Type B pancreatic cell (in vitro differentiated cells): Measurements from ENCODE around the gene PPP1R13B. TPM values are rescaled to one million over a fixed set of nuclear protein-coding genes. Genes with fewer than 3 reads are reported as not detected.
A peak's percentile ranks its signal among the peaks of the same experiment; 100 is the strongest.

Experiments used
- DNase-seq: peaks from one replicate; pipeline ENCODE4 v3.0.0; 2021; ENCODE audit warnings: mixed read lengths; ENCODE audit not compliant: unreplicated experiment; ENCODE audit errors: extremely low spot score
- H3K27ac Mint-ChIP-seq: 2 replicates; pipeline ENCODE4 v1.8.0; 2021; ENCODE audit warnings: mild to moderate bottlenecking, mixed read lengths
- H3K27me3 Mint-ChIP-seq: 2 replicates; pipeline ENCODE4 v1.8.0; 2021; ENCODE audit warnings: mixed read lengths
- H3K36me3 Mint-ChIP-seq: 2 replicates; pipeline ENCODE4 v1.8.0; 2021; ENCODE audit warnings: mixed read lengths
- H3K4me1 Mint-ChIP-seq: one replicate; pipeline ENCODE4 v1.8.0; 2021; ENCODE audit warnings: mixed read lengths; ENCODE audit not compliant: unreplicated experiment
- H3K4me3 Mint-ChIP-seq: 2 replicates; pipeline ENCODE4 v1.8.0; 2021; ENCODE audit warnings: mild to moderate bottlenecking, mixed read lengths
- H3K9me3 Mint-ChIP-seq: 2 replicates; pipeline ENCODE4 v1.8.0; 2021; ENCODE audit warnings: mixed read lengths
- CTCF ChIP-seq: fragments of 200-600 bp; sonication (generic); conservative IDR thresholded peaks from 2 replicates; pipeline ENCODE4 v1.5.0; 2021; ENCODE audit warnings: antibody characterized with exemption, mild to moderate bottlenecking
- total RNA-seq: library from RNA; stranded (reverse); gene quantifications from 2 replicates; pipeline ENCODE4 v1.2.1, GENCODE V29; 2021; ENCODE audit warnings: low replicate concordance

PPP1R13B gene
- total RNA-seq, 1 donor from 2014 or later = 20.4 TPM

- Mint-ChIP-seq H3K27ac (peak overlapping the region; percentile 78), H3K27me3 (peaks cover 3% of the 10 kb centered on the region), H3K4me1 (peaks cover 47% of the 10 kb centered on the region), H3K4me3 (peak overlapping the region; percentile 88), H3K36me3 (peaks cover 3% of the 10 kb centered on the region), H3K9me3 (no peaks in the 10 kb centered on the region)
- TF ChIP-seq CTCF = no peak
- DNase-seq = no peak
These were observed 130.4 kb downstream of the PPP1R13B start for GRCh38 chr14:103716899-103717411.

GRCh38 chr14:103716091-103716801, 131.1 kb downstream of the PPP1R13B start:
- Mint-ChIP-seq H3K4me1 (peaks cover 42% of the 10 kb centered on the region), H3K27ac (peak overlapping the region; percentile 78), H3K27me3 (peaks cover 3% of the 10 kb centered on the region), H3K4me3 (peak overlapping the region; percentile 88), H3K36me3 (peaks cover 3% of the 10 kb centered on the region), H3K9me3 (no peaks in the 10 kb centered on the region)
- no peak for DNase-seq
- no peak for TF ChIP-seq CTCF

- peak within 1 kb of the TSS; percentile 96 for H3K4me3 Mint-ChIP-seq
- H3K27me3 Mint-ChIP-seq = peaks cover 3% of the 10 kb centered on the region
- no peaks in the 10 kb centered on the region for H3K9me3 Mint-ChIP-seq
- DNase-seq = peak; percentile 100
- no peak for TF ChIP-seq CTCF
- peaks cover 42% of the 10 kb centered on the region for H3K4me1 Mint-ChIP-seq
- peak within 1 kb of the TSS; percentile 94 for H3K27ac Mint-ChIP-seq
- H3K36me3 Mint-ChIP-seq = peaks cover 3% of the 10 kb centered on the region
These were observed 132.0 kb downstream of the PPP1R13B start, which contains the start of the genes XRCC3 and ZFYVE21 for GRCh38 chr14:103715052-103716000. XRCC3 (minus strand) TSS chr14:103715451; CDS start chr14:103711087, 4,364 bp downstream. ZFYVE21 (plus strand) TSS chr14:103715810; CDS start chr14:103715842, 32 bp downstream.

GRCh38 chr14:103714063-103714724, 133.2 kb downstream of the PPP1R13B start:
- H3K27me3 Mint-ChIP-seq = peaks cover 3% of the 10 kb centered on the region
- DNase-seq = no peak

More at GRCh38 chr14:103714063-103714724, 133.2 kb downstream of the PPP1R13B start:
- Mint-ChIP-seq H3K9me3 (no peaks in the 10 kb centered on the region), H3K36me3 (peaks cover 5% of the 10 kb centered on the region), H3K4me1 (peaks cover 37% of the 10 kb centered on the region), H3K27ac (peak overlapping the region; percentile 64), H3K4me3 (peak overlapping the region; percentile 83)
- TF ChIP-seq CTCF = no peak
